GM15510 (cell line): ENCODE measurements around the gene TRPM3.

Source experiments
- POLR2A ChIP-seq: IDR thresholded peaks from 3 replicates; pipeline ENCODE4 v1.6.1; 2011; ENCODE audit warnings: borderline replicate concordance; ENCODE audit not compliant: insufficient read length; ENCODE audit errors: extremely low read depth

Gene TRPM3

GRCh38 chr9:70859694-70860093, 261.7 kb downstream of the TRPM3 start:
- TF ChIP-seq POLR2A, result no peak

DNA sequence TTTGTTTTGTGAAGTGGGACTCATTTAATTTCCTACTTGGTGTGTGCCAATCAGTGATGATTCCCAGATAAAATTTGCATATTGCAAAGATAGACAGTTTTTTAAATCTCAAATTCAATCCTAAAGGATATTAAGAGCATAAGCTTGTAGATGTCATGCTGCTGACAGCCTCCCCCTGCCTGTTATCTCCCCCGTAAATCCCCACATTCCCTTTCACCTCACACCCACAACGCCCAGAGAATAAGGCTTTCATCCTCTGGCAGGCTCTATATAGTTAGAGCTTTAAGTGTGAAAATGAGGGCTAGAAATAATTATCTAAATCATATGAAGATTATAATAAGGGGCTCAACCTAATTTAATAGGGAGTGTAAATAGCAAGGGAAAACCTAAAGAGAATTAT, 265.0 kb downstream of the TRPM3 start:
- no peak for TF ChIP-seq POLR2A

DNA sequence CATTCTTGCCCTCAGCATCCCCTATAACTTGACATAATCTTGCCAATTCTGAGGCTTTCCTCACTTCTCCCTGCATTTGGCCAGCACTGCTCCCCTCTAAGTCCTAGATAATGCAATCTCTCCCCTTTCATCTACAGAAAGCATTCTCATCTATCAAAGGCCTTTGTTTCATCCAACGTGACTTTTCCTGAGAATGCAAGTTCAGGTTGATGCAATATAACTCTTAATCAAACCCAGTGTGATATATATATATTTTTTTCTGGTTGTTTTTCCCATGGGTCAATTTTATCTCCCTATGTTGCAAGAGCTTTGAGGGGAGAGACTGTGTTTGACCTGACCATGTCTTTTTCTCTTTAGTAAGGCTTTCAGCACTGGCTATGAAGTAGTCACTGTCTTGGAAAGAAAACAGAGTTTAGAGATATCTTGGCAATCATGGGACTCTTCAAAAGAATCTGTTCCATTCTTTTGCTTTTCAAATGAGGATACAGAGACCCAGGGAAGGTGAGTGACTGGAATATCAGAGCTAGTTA, 268.6 kb downstream of the TRPM3 start:
- TF ChIP-seq POLR2A, result no peak

DNA sequence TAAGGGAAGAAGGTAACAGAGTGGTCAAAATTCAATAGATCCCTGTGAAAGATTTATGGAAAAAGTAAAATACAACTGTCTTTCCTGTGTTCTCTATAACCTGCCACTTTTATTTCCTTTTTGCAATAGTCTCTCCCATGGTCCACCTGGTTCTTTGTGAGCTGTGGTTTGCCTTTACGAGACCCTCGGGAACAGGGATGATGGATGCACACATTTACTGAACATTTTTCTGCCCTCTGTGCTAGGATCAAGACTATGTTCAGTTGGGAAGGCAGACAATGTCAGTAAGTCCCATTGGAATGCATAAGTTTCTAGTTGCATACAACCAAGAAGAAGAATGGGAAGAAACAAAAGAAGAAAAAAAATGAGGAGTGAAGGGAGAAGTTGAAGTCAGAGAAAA, 281.2 kb downstream of the TRPM3 start:
- no peak for TF ChIP-seq POLR2A

GRCh38 chr9:70835323-70835722, 286.1 kb downstream of the TRPM3 start:
- no peak for TF ChIP-seq POLR2A

DNA sequence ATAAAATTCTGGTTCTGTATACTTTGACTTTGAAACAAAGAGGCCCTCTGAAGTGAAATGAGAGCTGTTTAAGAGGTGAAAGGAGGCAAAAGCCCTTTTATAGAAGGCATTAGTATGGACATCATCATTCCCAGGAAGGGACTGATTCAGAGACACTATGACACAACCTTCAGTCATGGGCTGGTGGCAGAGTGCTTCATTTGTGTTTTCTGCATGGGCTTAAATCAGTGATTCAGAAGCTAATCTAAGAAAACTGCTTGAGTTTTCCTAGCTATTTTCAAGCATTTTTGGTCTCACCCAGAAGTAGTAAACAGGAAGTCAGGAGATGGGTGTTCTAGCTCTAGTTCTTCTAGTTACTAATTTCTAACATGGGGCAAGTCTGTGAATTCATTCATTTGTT, 288.9 kb downstream of the TRPM3 start:
- TF ChIP-seq POLR2A, result no peak

DNA sequence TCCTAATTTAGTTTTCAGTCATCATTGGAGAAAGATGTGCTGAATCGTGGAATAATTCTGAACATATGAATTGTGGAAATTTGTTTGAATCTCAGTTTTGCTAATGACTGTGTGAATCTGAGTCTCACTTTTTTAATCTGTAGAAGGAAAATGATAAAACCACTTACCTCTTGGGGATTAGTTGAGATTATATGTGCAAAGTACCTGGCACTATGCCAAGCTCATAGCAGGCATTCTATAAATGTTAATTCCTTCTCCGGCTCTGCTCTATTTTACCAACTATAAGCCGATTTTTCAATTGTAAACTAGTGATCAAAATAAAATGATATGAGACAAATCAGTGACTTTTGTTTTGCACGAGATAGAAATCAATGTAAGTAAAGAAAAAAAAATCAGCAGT, 290.8 kb downstream of the TRPM3 start:
- no peak for TF ChIP-seq POLR2A

DNA sequence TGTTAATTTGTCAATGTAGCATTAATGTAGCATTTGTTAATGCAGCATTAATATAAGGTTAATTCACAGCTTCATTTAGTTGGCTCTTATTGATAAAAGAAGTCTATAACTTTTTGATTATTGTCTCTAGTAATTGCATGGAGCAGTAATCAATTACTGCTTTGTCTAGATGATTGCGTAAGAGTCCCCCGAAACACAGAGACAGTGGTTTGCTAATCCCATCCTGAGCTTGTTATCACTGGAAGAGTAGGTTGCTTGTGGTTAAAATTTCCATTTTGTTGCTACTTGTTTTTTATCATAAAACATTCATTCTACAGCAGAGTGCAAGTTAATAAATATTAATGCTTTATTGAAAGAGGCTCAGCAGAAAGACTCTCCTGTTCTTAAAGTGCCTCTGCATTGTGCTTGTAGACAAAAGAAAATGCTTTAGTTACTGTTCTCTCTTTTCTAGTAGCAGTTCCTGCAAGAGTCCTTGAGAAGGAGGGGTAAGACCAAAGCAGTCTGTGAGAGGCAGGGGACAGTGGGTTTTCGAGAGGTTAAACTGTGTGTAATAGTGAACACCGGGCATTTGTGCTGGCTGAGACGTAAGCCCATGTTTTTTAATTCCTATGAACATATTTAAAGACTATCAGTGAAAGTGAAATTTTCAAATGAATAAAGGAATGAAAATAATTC, 291.7 kb downstream of the TRPM3 start:
- TF ChIP-seq POLR2A, result no peak

DNA sequence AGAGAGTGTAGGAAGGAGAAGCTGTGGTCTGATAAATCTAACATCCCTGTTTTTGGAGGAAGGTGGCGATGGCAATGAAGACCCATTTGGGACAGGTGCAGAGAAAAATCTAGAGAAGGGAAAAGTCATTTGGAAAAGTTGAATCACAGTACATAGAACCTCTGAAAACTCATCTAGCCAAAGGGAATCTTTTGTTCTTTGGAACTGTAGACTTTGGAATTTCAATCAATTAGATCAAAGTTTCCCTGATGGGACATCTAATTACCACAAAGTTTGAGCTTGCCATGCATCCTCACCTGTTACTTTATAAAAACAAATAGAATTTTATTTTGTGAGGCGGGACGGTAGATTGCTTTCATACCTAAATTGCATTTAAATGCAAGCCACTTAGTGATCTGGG, 294.9 kb downstream of the TRPM3 start:
- TF ChIP-seq POLR2A, result no peak

DNA sequence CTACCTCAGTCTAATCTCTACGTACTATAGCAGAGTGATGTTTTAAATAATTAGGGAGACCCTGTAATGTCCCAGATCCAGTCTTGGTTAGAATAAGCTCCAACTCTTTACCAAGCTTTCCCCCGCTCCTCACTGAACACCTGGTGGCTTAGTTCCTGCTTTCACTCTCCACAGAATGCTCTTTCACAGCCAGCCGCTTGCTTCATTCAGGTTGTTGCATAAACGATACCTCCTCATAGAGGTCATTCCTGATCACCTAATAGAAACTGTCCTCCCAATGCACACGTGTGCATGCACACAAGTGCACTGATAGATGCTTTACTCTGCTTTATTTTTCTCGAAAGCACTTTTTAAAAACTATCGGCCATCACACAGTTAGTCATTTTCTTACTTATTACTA, 298.1 kb downstream of the TRPM3 start:
- TF ChIP-seq POLR2A, result no peak

- no peak for TF ChIP-seq POLR2A
Measured at GRCh38 chr9:70817311-70817710, 304.1 kb downstream of the TRPM3 start.

DNA sequence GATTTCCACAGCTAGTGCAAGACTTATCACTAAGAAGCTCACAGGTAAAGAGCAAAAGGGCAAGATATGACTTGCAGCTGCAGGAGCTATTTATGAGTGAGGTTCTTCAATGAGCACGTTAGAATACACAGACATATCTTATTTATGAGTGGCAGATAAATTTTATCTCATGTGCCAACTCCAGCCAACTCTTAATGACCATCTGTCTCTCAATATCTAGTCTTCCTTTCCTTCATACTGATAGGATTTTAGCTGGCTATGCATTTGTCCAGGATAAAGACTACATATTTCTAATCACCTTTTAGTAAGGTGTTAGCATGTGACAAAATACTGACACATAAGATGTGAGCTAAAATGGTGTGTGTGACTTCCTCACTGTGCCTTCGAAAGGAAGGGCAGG, 304.5 kb downstream of the TRPM3 start:
- no peak for TF ChIP-seq POLR2A

DNA sequence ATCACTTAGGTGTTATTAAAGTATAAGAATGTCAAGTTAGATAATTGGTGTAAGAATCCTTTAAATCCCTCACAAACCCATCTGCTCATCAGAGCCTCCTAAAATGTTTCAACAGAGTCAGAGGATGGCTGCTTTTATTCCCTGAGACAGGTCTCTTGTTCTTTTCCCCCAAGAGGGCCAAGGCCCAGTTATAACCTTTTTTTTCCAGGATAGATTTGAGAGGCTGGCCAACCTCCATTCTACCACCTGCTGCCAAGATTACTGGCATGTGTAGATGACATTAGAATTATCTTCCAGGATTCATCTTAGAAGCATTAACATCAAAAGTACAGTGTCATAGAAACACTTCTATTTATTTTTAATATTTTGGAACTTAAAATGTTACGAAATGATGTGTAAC, 305.1 kb downstream of the TRPM3 start:
- no peak for TF ChIP-seq POLR2A

DNA sequence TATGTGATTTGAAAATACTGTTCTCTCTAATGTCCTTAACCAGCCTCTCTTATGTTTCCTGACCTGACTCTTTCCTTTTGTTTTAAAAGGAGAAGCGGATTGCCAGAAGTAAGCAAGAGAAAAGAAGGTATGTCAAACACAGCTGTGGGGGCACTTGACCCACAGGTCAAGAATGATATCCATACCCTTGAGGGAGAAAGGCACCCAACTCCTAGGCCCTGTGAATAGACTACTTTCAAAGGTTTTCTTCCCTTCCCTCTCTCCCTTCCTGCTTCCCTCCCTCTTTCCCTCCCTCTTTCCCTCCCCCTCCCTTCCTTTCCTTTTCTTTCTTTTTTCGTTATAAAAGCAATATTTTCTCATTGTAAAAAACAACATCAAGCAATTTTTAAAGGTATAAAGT, 306.8 kb downstream of the TRPM3 start:
- TF ChIP-seq POLR2A, result no peak

DNA sequence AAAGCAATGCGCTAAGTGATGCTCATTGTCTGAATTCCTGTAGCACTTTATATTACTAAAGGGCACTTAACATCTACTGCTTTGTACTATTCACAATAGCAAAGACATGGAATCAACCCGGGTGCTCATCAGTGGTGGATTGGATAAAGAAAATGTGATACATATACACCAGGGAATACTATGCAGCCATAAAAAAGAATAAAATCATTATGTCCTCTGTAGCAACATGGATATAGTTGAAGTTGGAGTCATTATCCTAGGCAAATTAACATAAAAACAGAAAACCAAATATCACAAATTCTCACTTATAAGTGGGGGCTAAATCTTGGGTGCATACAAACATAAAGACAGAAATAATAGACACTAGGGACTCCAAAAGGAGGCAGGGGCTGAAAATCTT, 308.3 kb downstream of the TRPM3 start:
- no peak for TF ChIP-seq POLR2A

- TF ChIP-seq POLR2A, result no peak
Measured at GRCh38 chr9:70811638-70812037, 309.8 kb downstream of the TRPM3 start.

DNA sequence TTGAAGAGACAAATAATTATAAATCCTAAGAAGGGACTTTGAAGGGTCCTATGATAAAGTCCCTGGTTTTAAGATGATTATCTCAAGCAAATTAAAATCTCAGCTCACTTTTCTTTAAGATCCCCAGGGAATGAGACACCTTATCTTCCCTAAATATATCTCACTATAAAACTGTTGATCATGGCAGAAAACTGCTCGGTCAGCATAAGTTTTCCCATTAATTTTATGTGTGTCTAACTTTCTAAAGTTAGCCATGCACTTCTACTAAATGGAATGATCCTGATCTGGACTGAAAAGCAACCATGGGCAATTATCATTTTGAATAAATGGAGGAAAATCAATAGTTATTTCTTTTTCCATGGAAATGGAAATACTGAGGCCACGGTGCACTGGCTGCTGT, 314.5 kb downstream of the TRPM3 start:
- TF ChIP-seq POLR2A, result no peak
